ENCODE data around the gene DDX39A.

DDX39A gene

GRCh38 chr19:14450876-14451275, 31.7 kb upstream of the DDX39A start:
- H3K9ac ChIP-seq (ENCODE audit: low read length): no peak overlapping the region
- H3K4me3 ChIP-seq (ENCODE audit: insufficient read depth, low read length, poor library complexity, severe bottlenecking): no peak overlapping the region
- H3K79me2 ChIP-seq (ENCODE audit: insufficient read depth, low read length): no peaks in the 10 kb centered on the region
- TF ChIP-seq EZH2phosphoT487 (conservative IDR thresholded peaks at IDR 0.05; ENCODE audit: low read length): no peak
- TF ChIP-seq CTCF (IDR thresholded peaks at IDR 0.05; ENCODE audit: insufficient read depth, low read length, poor library complexity, severe bottlenecking): no peak
- H3K9me2 ChIP-seq (replicated peaks; ENCODE audit: insufficient read depth, low read length): no peaks in the 10 kb centered on the region
- no peaks in the 10 kb centered on the region for H3F3A ChIP-seq (ENCODE audit: insufficient read depth)
- H2AFZ ChIP-seq (ENCODE audit: low read depth, low read length, severe bottlenecking): no peak overlapping the region
- no peak overlapping the region for H3K4me2 ChIP-seq (ENCODE audit: low read depth, low read length, poor library complexity, severe bottlenecking)
- H3K36me3 ChIP-seq (ENCODE audit: low read length): peaks cover 9% of the 10 kb centered on the region; the same call in 1 of the 2 replicates
- H3K27me3 ChIP-seq (ENCODE audit: low read length): no peaks in the 10 kb centered on the region
- no peaks in the 10 kb centered on the region for H4K20me1 ChIP-seq (ENCODE audit: low read depth, low read length)
- no peaks in the 10 kb centered on the region for H3K9me3 ChIP-seq (ENCODE audit: insufficient read depth, low read length)
- H3K27ac ChIP-seq (ENCODE audit: low read depth, low read length): no peak overlapping the region

GRCh38 chr19:14450168-14450874, 31.2 kb upstream of the DDX39A start:
- Histone ChIP-seq H3F3A (ENCODE audit: insufficient read depth) (no peaks in the 10 kb centered on the region), H3K4me2 (ENCODE audit: low read depth, low read length, poor library complexity, severe bottlenecking) (no peak overlapping the region), H3K27ac (ENCODE audit: low read depth, low read length) (no peak overlapping the region), H3K27me3 (ENCODE audit: low read length) (no peaks in the 10 kb centered on the region), H4K20me1 (ENCODE audit: low read depth, low read length) (no peaks in the 10 kb centered on the region), H3K79me2 (ENCODE audit: insufficient read depth, low read length) (no peaks in the 10 kb centered on the region), H3K4me3 (ENCODE audit: insufficient read depth, low read length, poor library complexity, severe bottlenecking) (no peak overlapping the region), H3K9ac (ENCODE audit: low read length) (no peak overlapping the region), H3K9me2 (replicated peaks; ENCODE audit: insufficient read depth, low read length) (no peaks in the 10 kb centered on the region), H3K36me3 (ENCODE audit: low read length) (peaks cover 9% of the 10 kb centered on the region; the same call in 1 of the 2 replicates), H2AFZ (ENCODE audit: low read depth, low read length, severe bottlenecking) (no peak overlapping the region), H3K9me3 (ENCODE audit: insufficient read depth, low read length) (no peaks in the 10 kb centered on the region)
- no peak for TF ChIP-seq CTCF (IDR thresholded peaks at IDR 0.05; ENCODE audit: insufficient read depth, low read length, poor library complexity, severe bottlenecking)
- no peak for TF ChIP-seq EZH2phosphoT487 (conservative IDR thresholded peaks at IDR 0.05; ENCODE audit: low read length)

- H3K36me3 ChIP-seq (ENCODE audit: low read length): peaks cover 9% of the 10 kb centered on the region; the same call in 1 of the 2 replicates
- no peaks in the 10 kb centered on the region for H3K9me3 ChIP-seq (ENCODE audit: insufficient read depth, low read length)
- H2AFZ ChIP-seq (ENCODE audit: low read depth, low read length, severe bottlenecking): no peak overlapping the region
- no peaks in the 10 kb centered on the region for H3K79me2 ChIP-seq (ENCODE audit: insufficient read depth, low read length)
- TF ChIP-seq EZH2phosphoT487 (conservative IDR thresholded peaks at IDR 0.05; ENCODE audit: low read length): no peak
- no peak for TF ChIP-seq CTCF (IDR thresholded peaks at IDR 0.05; ENCODE audit: insufficient read depth, low read length, poor library complexity, severe bottlenecking)
- H3K9ac ChIP-seq (ENCODE audit: low read length): no peak overlapping the region
- no peak overlapping the region for H3K27ac ChIP-seq (ENCODE audit: low read depth, low read length)
- no peaks in the 10 kb centered on the region for H3F3A ChIP-seq (ENCODE audit: insufficient read depth)
- no peak overlapping the region for H3K4me3 ChIP-seq (ENCODE audit: insufficient read depth, low read length, poor library complexity, severe bottlenecking)
- no peaks in the 10 kb centered on the region for H3K9me2 ChIP-seq (replicated peaks; ENCODE audit: insufficient read depth, low read length)
- no peaks in the 10 kb centered on the region for H3K27me3 ChIP-seq (ENCODE audit: low read length)
- H3K4me2 ChIP-seq (ENCODE audit: low read depth, low read length, poor library complexity, severe bottlenecking): no peak overlapping the region
- H4K20me1 ChIP-seq (ENCODE audit: low read depth, low read length): no peaks in the 10 kb centered on the region
These were observed 30.2 kb upstream of the DDX39A start for GRCh38 chr19:14449321-14449720.
